ENCODE data around the gene NPC1. TPM values are rescaled to one million over a fixed set of nuclear protein-coding genes. Genes with fewer than 3 reads are reported as not detected.
"Not testable (repeated sequence)": the region's sequence is repeated elsewhere in the genome, so short reads cannot be mapped to it uniquely, and the experiment has no call there.

The NPC1 gene
- total RNA-seq, 1 donor from 2014 or later, result 114 TPM

DNA sequence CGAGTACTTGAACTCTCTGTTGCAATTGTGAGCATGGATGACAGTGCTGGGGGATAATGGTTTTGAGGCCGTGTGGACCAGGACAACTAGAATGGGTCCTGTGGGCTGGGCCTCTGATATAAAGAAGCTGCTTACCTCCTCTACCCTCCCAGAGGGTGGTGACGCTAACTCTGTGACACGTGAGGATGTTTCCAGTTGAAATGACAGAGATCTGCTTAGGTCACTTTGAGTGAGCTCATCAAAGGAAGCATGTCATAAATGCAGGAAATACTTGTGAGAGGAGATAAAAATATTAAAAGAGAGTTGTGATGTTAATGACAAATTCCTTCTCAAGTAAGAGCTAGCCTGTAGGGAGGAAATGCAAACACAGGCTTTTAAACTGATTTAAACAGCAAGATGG, 66.6 kb downstream of the NPC1 start:
- Histone ChIP-seq H3K9me3 (no peaks in the 10 kb centered on the region), H3K27me3 (ENCODE audit: low read depth) (no peaks in the 10 kb centered on the region), H3K36me3 (peaks cover 92% of the 10 kb centered on the region), H3K4me3 (no peak overlapping the region), H3K27ac (no peak overlapping the region), H3K4me1 (peaks cover 27% of the 10 kb centered on the region)
- TF ChIP-seq, protein P1, sequence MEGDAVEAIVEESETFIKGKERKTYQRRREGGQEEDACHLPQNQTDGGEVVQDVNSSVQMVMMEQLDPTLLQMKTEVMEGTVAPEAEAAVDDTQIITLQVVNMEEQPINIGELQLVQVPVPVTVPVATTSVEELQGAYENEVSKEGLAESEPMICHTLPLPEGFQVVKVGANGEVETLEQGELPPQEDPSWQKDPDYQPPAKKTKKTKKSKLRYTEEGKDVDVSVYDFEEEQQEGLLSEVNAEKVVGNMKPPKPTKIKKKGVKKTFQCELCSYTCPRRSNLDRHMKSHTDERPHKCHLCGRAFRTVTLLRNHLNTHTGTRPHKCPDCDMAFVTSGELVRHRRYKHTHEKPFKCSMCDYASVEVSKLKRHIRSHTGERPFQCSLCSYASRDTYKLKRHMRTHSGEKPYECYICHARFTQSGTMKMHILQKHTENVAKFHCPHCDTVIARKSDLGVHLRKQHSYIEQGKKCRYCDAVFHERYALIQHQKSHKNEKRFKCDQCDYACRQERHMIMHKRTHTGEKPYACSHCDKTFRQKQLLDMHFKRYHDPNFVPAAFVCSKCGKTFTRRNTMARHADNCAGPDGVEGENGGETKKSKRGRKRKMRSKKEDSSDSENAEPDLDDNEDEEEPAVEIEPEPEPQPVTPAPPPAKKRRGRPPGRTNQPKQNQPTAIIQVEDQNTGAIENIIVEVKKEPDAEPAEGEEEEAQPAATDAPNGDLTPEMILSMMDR (IDR thresholded peaks at IDR 0.05), result no peak
- DNase-seq, result no peak
- no peak for ATAC-seq
- intact Hi-C loops (cut with DNase I), result loop anchor here (10.0 kb wide), 1 partner anchor 65 kb away; the partner anchor contains the start of gene NPC1

GRCh38 chr18:23515911-23516546, 70.3 kb downstream of the NPC1 start:
- no peak overlapping the region for H3K27ac ChIP-seq
- DNase-seq (peak; percentile 74), ATAC-seq (peak; percentile 94 to 95)
- peaks cover 88% of the 10 kb centered on the region for H3K36me3 ChIP-seq
- H3K4me3 ChIP-seq, result no peak overlapping the region
- H3K4me1 ChIP-seq, result peaks cover 10% of the 10 kb centered on the region
- no peaks in the 10 kb centered on the region for H3K9me3 ChIP-seq
- TF ChIP-seq, protein P1 (IDR thresholded peaks at IDR 0.05), result peak; percentile 88
- H3K27me3 ChIP-seq (ENCODE audit: low read depth), result no peaks in the 10 kb centered on the region
- intact Hi-C loops (cut with DNase I), result loop anchor here (10.0 kb wide), 1 partner anchor 69 kb away; the partner anchor contains the start of gene NPC1

- no peaks in the 10 kb centered on the region for H3K27me3 ChIP-seq (ENCODE audit: low read depth)
- H3K4me1 ChIP-seq, result peaks cover 10% of the 10 kb centered on the region
- no peak overlapping the region for H3K27ac ChIP-seq
- peak in 1 of 2 donors; percentile 9 for ATAC-seq
- no peak overlapping the region for H3K4me3 ChIP-seq
- DNase-seq, result no peak
- TF ChIP-seq, protein P1 (IDR thresholded peaks at IDR 0.05), result no peak
- no peaks in the 10 kb centered on the region for H3K9me3 ChIP-seq
- H3K36me3 ChIP-seq, result peaks cover 88% of the 10 kb centered on the region
- intact Hi-C loops (cut with DNase I), result loop anchor here (10.0 kb wide), 1 partner anchor 72 kb away; the partner anchor contains the start of gene NPC1
These were observed 73.7 kb downstream of the NPC1 start for GRCh38 chr18:23512641-23513040.

DNA sequence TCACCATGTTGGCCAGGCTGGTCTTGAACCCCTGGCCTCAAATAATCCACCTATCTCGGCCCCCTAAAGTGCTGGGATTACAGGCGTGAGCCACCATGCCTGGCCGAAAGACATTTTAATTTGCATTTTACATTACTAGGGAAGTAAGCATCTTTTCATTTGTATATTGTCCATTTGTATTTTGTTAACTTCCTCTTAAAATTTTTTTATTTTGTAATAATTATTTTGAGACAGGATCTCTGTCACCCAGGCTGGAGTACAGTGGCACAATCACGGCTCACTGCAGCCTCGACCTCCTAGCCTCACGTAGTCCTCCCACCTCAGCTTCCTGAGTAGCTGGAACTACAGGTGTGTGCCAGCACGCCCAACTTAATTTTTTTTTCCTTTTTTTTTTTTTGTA, 74.1 kb downstream of the NPC1 start:
- H3K27me3 ChIP-seq (ENCODE audit: low read depth); H3K4me1 ChIP-seq; DNase-seq; H3K9me3 ChIP-seq; H3K27ac ChIP-seq; H3K4me3 ChIP-seq; ATAC-seq: not testable (repeated sequence)
- intact Hi-C loops (cut with DNase I), result loop anchor here (10.0 kb wide), 1 partner anchor 73 kb away; the partner anchor contains the start of gene NPC1
- peaks cover 88% of the 10 kb centered on the region for H3K36me3 ChIP-seq

GRCh38 chr18:23510923-23511322, 75.4 kb downstream of the NPC1 start:
- intact Hi-C loops (cut with DNase I), result loop anchor here (10.0 kb wide), 1 partner anchor 74 kb away; the partner anchor contains the start of gene NPC1
- Histone ChIP-seq H3K36me3 (peaks cover 89% of the 10 kb centered on the region), H3K4me1 (peaks cover 15% of the 10 kb centered on the region)
- not testable (repeated sequence) for DNase-seq; ATAC-seq; H3K4me3 ChIP-seq; H3K9me3 ChIP-seq; H3K27ac ChIP-seq; H3K27me3 ChIP-seq (ENCODE audit: low read depth)

DNA sequence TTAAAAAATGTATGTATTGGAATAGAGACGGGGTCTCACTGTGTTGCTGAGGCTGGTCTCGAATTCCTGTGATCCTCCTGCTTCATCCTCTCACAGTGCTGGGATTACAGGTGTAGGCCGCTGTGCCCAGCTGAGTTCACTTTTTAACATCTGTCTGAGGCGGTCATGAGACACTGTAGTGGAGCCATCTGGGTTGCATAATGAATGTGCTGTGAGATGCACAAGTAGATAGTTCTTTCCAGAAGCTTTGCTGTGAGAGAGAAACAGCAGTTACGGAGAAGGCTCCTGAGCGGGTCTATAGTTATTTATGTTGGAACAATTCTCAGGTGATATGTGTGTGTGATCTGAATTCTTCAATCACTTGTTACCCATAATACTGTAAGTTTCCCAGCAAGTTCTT, 79.9 kb downstream of the NPC1 start:
- Histone ChIP-seq H3K36me3 (peaks cover 53% of the 10 kb centered on the region), H3K4me1 (peaks cover 34% of the 10 kb centered on the region), H3K27ac (no peak overlapping the region), H3K9me3 (no peaks in the 10 kb centered on the region), H3K27me3 (ENCODE audit: low read depth) (no peaks in the 10 kb centered on the region), H3K4me3 (no peak overlapping the region)
- TF ChIP-seq, protein P1 (IDR thresholded peaks at IDR 0.05), result no peak
- DNase-seq, result no peak
- ATAC-seq, result no peak
- intact Hi-C loops (cut with DNase I), result no loop called here
